Suprapubic skin (tissue), 4 donors: ENCODE results near the gene CELA1. TPM values are rescaled to one million over a fixed set of nuclear protein-coding genes. Genes with fewer than 3 reads are reported as not detected.

ENCODE experiments used
- DNase-seq, 2 donors: peaks; one replicate each; pipeline ENCODE4 v3.0.0-alpha.2; 2019; ENCODE audit warnings: low spot score in 2 of 2
- H3K27ac ChIP-seq: fragments of 200-600 bp; sonication (generic); one replicate; pipeline ENCODE4 v1.5.1; 2019
- H3K27me3 ChIP-seq: fragments of 200-600 bp; sonication (generic); one replicate; pipeline ENCODE4 v1.5.1; 2019
- H3K36me3 ChIP-seq: fragments of 200-600 bp; sonication (generic); one replicate; pipeline ENCODE4 v1.5.1; 2019
- H3K4me1 ChIP-seq: fragments of 200-600 bp; sonication (generic); one replicate; pipeline ENCODE4 v1.5.1; 2019
- H3K4me3 ChIP-seq: fragments of 200-600 bp; sonication (generic); one replicate; pipeline ENCODE4 v1.5.1; 2019; ENCODE audit warnings: mild to moderate bottlenecking
- H3K9me3 ChIP-seq: fragments of 200-600 bp; sonication (generic); one replicate; pipeline ENCODE4 v1.5.1; 2019
- CTCF ChIP-seq, 2 donors: fragments of 200-600 bp in 1 of 2; fragments of 450-650 bp in 1 of 2; sonication (generic) in 1 of 2; IDR thresholded peaks; one replicate each; pipeline ENCODE4 v1.5.1; 2016 to 2019; ENCODE audit warnings: antibody characterized with exemption in 2 of 2, mild to moderate bottlenecking in 1 of 2, moderate library complexity in 1 of 2
- EP300 ChIP-seq: sonication (generic); formaldehyde crosslinking; IDR thresholded peaks from one replicate; pipeline ENCODE4 v1.6.1; 2017; ENCODE audit warnings: antibody characterized with exemption
- POLR2A ChIP-seq, 2 donors: fragments of 450-650 bp; IDR thresholded peaks; one replicate each; pipeline ENCODE4 v1.6.1; 2017; ENCODE audit warnings: antibody characterized with exemption in 2 of 2, mild to moderate bottlenecking in 2 of 2, moderate library complexity in 2 of 2
- POLR2AphosphoS5 ChIP-seq, 3 donors: sonication (generic); formaldehyde crosslinking; IDR thresholded peaks; one replicate each; pipeline ENCODE4 v1.6.1; 2017; ENCODE audit warnings: antibody characterized with exemption in 3 of 3
- WGBS: methylation state at CpG from one replicate; pipeline ENCODE4 v1.1.5; 2018; 5-methylcytosine and 5-hydroxymethylcytosine counted together
- total RNA-seq, 4 donors: library from RNA; depleted of rRNA; stranded (reverse); fragments of >200 nt; gene quantifications; one replicate each; pipeline ENCODE4 v1.1.0, GENCODE V29; 2016

CELA1 gene
- total RNA-seq, 4 donors from 2014 or later = not detected

GRCh38 chr12:51349026-51349425 is 2.5 kb upstream of the CELA1 start:
- Histone ChIP-seq H3K27me3 (no peaks in the 10 kb centered on the region), H3K9me3 (no peaks in the 10 kb centered on the region), H3K36me3 (no peaks in the 10 kb centered on the region), H3K27ac (no peak overlapping the region), H3K4me3 (no peak overlapping the region), H3K4me1 (no peaks in the 10 kb centered on the region)
- TF ChIP-seq EP300 = no peak
- TF ChIP-seq POLR2AphosphoS5 (IDR thresholded peaks at IDR 0.05) = no peak
- TF ChIP-seq CTCF (IDR thresholded peaks at IDR 0.05) = no peak
- no peak for TF ChIP-seq POLR2A (IDR thresholded peaks at IDR 0.05)
- DNase-seq = no peak
- WGBS = 92% methylated on average over 5 of the region's 5 CpGs

DNA sequence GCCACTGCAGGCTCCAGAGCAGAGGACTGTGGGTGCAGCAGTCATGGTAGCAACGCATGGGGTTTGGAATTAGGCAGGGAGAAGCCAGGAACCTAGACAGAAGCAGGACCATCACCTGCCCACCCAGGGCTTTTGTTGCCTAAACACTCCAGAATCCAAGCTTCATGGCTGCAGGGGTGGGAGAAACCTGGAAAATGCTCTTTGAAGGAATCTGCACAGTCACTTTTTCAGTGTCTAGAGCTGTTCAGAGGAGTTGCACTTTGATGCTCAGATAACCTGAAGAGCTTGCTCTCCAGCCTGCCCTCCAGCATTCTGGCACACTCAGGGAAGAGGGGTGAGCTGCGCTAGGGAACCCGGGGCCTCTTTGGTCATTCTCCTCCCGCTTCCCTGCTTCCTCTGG is 1.6 kb upstream of the CELA1 start:
- Histone ChIP-seq H3K27ac (no peak overlapping the region), H3K27me3 (no peaks in the 10 kb centered on the region), H3K4me1 (no peaks in the 10 kb centered on the region), H3K36me3 (no peaks in the 10 kb centered on the region), H3K9me3 (no peaks in the 10 kb centered on the region), H3K4me3 (no peak overlapping the region)
- no peak for DNase-seq
- WGBS = 80% methylated on average over 4 of the region's 4 CpGs
- no peak for TF ChIP-seq POLR2AphosphoS5 (IDR thresholded peaks at IDR 0.05)
- TF ChIP-seq EP300 = no peak

- H3K4me3 ChIP-seq = no peak overlapping the region
- DNase-seq = no peak
- 72% methylated on average over 7 of the region's 7 CpGs for WGBS
These were observed 798 bp downstream of the CELA1 start for GRCh38 chr12:51345681-51346080.

DNA sequence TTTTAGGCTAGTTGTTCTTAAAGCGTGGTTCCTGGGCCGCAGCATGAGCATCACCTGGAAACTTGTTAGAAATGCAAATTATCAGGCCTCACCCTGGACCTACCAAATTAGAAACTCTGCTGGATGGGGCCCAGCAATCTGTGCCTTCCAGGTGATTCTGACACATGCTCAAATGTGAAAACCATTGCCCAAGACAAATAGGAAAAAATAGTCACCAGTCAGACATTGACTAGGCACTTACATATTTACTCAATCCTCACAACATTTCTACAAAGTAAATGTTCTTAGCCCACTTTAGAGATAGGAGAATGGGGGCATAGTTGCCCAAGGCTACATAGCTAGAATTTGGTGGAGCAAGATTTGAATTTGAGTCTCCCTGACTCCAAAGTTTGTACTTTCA is 3.3 kb downstream of the CELA1 start:
- Histone ChIP-seq H3K27me3 (no peaks in the 10 kb centered on the region), H3K36me3 (no peaks in the 10 kb centered on the region), H3K4me1 (peaks cover 11% of the 10 kb centered on the region), H3K9me3 (no peaks in the 10 kb centered on the region), H3K27ac (no peak overlapping the region), H3K4me3 (no peak overlapping the region)
- TF ChIP-seq EP300 (no peak), CTCF (IDR thresholded peaks at IDR 0.05) (no peak), POLR2AphosphoS5 (IDR thresholded peaks at IDR 0.05) (no peak), POLR2A (IDR thresholded peaks at IDR 0.05) (no peak)
- 69% methylated on average over 2 of the region's 2 CpGs for WGBS
- DNase-seq = no peak

More at GRCh38 chr12:51345681-51346080, 798 bp downstream of the CELA1 start:
- Histone ChIP-seq H3K27ac (no peak overlapping the region), H3K4me1 (peaks cover 11% of the 10 kb centered on the region), H3K9me3 (no peaks in the 10 kb centered on the region), H3K27me3 (no peaks in the 10 kb centered on the region), H3K36me3 (no peaks in the 10 kb centered on the region)
- TF ChIP-seq CTCF (IDR thresholded peaks at IDR 0.05) = no peak

- DNase-seq = no peak
- Histone ChIP-seq H3K4me1 (peaks cover 11% of the 10 kb centered on the region), H3K27me3 (no peaks in the 10 kb centered on the region), H3K27ac (no peak overlapping the region), H3K36me3 (no peaks in the 10 kb centered on the region), H3K9me3 (no peaks in the 10 kb centered on the region), H3K4me3 (no peak overlapping the region)
- TF ChIP-seq EP300 (no peak), CTCF (IDR thresholded peaks at IDR 0.05) (no peak), POLR2AphosphoS5 (IDR thresholded peaks at IDR 0.05) (no peak), POLR2A (IDR thresholded peaks at IDR 0.05) (no peak)
- whole genome bisulfite sequencing = 72% methylated on average over 10 of the region's 10 CpGs
These were observed 4.1 kb downstream of the CELA1 start for GRCh38 chr12:51342416-51342815.

- Histone ChIP-seq H3K27me3 (no peaks in the 10 kb centered on the region), H3K9me3 (no peaks in the 10 kb centered on the region), H3K4me3 (no peak overlapping the region), H3K36me3 (no peaks in the 10 kb centered on the region), H3K4me1 (peaks cover 11% of the 10 kb centered on the region), H3K27ac (no peak overlapping the region)
- DNase-seq = peak in 1 of 2 donors; percentile 72
- 39% methylated on average over 9 of the region's 9 CpGs for WGBS
- TF ChIP-seq EP300 = no peak
- peak; percentile 95 to 98 for TF ChIP-seq CTCF (IDR thresholded peaks at IDR 0.05)
These were observed 5.0 kb downstream of the CELA1 start for GRCh38 chr12:51341251-51342007.
